CD1c-positive myeloid dendritic cell (primary cell): Measurements from ENCODE around the gene LRP1B.

Experiments used
- DNase-seq: peaks from one replicate; pipeline ENCODE4 v3.0.0-alpha.2; 2016; ENCODE audit errors: extremely low spot score

Gene LRP1B

DNA sequence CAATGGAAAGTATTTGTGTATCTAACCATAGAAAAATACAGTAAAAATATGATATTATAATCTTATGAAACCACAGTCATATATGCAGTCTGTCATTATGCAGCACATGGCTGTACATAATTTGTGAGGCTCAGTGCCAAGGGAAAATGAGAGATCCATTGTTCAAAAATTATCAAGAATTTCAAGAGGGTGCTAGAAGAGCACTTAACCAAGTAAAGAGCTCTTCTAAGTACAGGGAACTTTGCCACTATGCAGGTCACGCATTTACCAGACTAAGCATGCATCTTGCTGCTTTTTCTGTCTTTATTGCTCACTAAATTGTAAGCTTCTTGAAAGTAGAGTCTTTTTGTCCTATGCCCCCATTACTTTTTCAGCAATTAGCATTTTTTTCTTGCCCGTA is 438.0 kb downstream of the LRP1B start:
- no peak for DNase-seq

DNA sequence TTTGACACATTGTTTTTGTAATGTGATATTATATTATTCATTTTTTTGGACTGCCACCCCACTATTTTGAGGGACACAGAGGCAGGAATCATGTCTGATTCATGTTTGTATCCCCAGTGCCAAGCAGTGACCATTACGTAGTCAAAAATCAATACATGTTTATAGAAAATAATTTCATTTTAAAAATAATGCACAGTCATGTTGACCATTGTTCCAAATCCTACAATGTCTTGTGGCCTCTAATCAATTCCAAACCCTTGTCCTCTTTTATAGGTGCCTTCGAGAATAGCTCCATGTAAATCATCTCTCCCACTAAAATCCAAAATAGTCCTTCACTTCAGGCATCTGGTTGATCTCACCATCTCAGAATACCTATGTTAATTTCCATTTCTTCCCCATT is 454.7 kb downstream of the LRP1B start:
- DNase-seq: no peak

DNA sequence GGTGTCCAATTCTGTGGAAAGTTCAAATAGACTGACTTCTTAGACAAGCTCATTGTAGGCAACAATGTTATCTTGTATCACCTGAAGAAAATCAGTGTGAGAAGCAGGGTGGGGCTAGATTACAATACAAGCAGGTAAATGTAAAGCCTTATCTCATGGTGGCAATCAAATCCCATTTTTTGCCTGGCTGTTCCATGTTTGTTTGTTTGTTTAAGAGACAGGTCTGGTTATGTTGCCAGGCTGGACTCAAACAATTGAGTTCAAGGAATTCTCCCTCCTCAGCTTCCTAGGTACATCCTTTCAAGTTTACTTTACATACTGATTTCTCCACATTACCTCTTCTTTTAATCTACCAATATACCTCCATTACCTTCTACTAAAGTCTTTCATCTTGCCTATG is 464.6 kb downstream of the LRP1B start:
- no peak for DNase-seq

DNA sequence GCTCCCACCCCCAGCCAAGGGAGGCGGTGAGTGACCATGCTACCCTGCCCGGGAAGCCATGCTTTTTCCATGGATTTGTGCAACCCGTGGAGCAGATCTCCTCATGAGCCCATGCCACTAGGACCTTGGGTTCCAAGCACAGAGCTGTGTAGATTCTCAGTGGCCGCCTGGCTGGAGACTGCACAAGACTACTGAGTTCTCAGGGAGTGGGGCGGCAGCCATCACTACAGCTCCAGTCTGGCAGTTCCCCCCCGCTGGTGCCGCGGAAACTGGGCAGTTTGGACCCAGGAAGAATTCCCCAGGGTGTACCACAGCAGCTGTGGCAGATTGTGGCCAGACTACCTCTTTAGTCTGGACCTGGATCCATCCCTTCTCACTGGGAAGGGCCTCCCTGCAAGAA is 470.6 kb downstream of the LRP1B start:
- DNase-seq: no peak

DNA sequence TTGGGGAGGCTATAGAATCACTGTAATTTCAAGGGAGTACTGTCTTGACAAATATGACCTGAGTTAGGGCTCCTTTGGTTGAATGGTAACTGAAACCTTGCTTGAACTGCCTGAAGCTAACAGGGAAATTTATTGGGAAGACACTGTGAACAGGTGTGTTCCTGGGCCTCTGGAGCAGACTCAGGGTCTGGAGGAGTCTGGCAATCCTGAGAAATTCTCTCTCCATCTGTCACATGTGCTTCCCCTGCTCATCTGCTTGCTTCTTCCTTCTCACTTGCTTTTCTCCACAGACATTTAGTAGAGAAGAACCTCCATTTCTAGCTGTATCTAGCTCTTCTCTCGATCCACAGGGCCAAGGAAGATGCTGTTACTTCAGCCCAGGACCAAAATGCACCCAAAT is 476.5 kb downstream of the LRP1B start:
- DNase-seq: no peak

DNA sequence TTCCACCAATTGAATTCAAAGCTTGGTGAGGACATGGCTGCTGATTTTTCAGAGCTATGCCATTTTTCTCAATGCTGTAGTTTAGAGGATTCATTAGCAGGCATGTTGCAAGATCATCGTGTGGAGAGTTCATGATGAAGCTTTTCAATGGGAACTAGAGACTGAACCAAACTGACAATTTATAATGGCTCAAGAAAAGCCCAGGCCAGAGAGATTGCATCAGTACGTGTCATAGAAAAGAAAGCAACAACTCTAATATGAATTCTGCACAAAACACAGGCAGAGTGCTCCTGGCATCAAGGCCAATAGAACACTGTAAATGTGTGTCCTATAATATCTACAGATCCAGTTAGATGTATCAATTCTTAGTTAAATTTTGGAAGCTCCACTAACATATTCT is 477.6 kb downstream of the LRP1B start:
- no peak for DNase-seq

DNA sequence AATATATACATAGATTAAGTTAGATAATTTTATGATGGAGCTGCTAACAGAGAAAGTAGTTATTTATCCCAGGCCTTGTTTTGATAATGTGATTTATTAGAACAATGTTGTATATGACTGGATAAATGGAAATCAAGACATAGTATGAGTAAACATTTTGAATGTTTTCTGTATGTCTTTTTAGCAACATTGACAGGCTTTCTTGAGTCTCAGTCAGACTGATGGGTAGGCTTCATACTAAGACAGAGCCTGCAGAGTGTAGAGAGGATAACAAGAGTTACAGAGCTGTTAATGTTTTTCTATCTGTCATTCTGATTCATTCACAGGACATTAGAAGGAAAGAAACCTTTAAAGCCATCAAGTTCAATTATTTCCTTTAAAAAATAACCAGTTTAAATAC is 478.5 kb downstream of the LRP1B start:
- no peak for DNase-seq

DNA sequence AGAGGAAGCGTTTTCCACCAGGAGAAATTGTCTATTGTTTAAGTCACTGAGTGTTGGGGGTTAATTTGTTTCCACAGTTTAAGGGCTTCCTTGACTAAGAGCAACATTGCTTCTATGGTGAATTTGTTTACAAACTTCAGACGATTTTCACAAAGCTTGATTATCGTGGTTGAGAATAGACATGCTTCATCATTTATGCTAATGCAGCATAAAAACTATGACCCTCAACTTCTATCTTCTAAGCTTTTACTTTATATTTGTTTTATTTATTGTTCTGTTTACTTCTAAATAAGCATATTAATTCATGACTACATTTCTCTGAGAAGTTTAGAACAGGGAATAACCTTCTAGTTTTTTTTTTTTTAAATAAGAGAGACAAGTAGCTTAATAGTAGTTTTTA is 483.5 kb downstream of the LRP1B start:
- DNase-seq: no peak

DNA sequence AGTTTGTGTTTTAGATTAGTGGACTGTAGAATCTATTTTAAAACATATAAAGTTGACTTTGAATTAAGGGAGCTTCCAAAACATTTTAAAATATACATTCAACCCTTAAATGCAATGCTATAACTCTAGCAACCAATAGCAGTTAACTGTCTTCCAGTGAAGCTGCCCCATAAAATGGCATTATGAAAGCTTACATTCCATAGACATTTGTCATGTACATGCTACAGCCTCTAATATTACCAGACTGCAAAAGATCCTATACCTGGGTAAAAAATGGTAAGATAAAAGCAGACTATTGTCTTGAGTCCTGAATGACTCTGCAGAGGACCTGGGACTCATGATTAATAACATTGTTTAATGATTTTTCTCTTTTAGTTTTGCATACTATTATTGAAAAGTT is 489.4 kb downstream of the LRP1B start:
- DNase-seq: no peak

DNA sequence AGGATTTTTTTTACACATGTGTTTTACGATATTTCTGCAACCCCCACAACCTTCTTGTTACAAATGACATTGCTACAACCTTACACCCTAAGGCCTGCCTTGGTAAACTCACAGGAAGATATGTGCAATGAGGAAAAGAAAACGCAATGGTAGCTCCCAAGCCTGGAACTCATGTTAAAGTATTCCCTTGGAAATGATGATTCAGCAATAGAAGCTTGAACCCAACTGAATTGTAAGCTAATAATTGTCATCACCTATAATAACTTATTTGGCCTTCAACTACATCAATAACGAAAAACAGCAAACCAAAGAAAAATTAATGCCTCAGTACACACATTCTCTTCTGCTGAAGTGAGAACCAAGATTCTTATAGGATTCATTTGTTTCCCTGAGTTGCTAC is 491.0 kb downstream of the LRP1B start:
- no peak for DNase-seq

DNA sequence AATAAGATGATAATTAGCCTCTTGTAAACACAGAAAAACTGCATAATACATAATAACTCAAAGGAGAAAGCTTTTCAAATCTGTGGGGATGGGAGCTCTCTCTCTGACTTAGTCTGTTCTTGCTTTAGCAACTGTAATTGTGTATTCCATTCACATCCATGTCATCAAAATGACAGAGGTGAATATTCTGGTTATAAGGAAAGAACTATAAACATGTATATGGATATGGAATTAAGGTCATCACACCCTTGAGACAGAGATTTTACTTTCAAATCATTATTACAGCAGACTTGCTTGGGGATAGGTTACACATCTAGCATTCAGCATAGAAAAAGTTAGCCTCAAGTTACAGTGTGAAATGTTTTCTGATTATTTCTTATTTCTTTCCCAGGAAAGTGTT is 497.7 kb downstream of the LRP1B start:
- no peak for DNase-seq

DNA sequence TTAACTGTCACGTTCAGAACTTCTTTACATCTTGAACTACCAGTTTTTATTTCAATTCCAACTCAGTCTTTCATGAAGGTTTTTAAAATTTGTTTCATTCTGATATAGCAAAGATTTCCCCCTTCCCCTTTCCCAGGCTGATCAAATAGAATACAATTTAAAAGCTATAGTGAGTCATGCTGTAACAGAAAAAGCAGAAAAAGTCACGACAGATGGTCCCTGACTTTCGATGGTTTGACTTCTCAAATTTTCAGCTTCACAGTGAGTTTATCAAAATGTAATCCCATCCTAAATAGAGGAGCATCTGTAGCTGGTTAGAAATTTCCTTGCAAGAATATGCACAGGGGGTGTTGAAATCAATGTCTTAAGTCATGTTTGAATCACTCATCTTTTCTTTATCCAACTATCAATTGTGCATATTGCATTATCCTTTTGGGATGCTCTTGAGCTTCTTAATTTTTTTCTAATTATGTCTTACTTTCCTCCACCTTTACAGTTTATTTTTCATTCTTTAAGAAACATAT is 500.3 kb downstream of the LRP1B start:
- no peak for DNase-seq

DNA sequence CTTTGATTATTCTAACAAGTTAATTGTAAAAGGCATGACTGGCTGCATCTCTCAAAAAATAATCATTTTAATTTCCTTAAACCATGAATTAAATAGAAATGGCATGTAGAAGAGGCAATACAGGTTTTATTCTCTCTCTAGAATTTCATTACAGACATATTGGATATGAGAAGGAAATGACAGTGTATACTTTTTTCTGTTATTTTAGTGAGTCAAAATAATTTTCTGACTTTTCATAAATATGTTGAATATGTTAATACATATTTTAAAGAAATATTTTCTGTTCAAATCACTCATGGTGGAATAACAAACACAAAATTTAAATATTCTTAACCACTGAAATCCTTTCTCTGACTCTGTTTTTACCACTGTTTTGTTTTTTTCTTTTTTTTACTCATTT is 510.4 kb downstream of the LRP1B start:
- no peak for DNase-seq

DNA sequence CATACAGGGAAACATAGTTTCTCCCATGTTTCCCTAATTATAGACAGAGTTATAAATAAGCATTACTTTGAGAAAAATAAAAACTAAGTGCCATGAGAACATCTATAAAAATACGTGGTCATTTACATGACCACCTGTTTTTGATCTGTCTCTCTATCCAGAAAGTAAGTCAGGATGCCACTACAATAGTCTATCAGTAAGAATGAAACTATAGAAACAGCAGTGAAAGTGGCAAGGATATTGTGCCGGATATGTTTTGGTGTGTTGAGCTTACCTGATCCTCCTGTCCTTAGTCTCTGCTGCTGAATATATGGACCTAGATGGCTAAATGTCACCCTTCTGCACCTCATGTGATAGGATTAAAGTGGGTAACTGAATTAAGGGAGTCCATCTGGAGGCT is 512.4 kb downstream of the LRP1B start:
- DNase-seq: no peak

DNA sequence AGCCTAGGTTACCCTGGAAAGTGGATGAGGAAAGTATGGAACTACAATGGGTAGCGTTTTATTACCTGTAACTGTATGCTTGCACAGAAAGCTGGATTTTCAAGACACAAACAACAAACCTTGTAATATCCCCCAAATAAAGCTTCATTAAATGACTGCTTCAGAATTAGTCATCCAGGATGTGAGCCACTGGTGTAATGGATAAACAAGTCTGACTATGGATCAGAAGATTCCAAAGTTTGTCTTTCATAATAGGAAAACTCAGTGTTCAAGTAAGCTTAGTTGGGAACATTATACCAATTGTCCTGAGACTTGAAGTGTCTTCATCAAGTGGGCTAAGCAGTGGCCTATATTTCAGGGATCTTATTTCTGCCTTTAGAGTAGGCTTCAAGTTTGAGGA is 518.8 kb downstream of the LRP1B start:
- DNase-seq: no peak

DNA sequence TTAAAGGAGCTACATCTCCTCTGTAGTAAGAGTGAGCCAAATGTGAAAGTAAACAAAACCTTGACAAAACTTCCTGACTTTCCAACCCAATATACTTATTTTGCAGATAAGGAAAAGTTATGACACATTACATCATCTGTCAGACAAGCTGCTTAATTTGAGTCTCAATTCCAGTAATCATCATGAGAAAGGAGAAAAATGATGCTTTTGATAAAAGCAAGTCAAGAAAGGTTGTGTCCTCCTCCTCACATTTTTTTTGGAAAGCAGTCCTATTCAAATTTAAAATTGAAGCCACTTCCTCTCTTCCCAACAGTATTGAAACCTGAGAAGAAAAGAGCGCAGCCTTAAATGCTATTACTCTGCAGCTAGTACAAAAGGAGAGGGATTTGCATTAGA is 519.6 kb downstream of the LRP1B start:
- DNase-seq: no peak

DNA sequence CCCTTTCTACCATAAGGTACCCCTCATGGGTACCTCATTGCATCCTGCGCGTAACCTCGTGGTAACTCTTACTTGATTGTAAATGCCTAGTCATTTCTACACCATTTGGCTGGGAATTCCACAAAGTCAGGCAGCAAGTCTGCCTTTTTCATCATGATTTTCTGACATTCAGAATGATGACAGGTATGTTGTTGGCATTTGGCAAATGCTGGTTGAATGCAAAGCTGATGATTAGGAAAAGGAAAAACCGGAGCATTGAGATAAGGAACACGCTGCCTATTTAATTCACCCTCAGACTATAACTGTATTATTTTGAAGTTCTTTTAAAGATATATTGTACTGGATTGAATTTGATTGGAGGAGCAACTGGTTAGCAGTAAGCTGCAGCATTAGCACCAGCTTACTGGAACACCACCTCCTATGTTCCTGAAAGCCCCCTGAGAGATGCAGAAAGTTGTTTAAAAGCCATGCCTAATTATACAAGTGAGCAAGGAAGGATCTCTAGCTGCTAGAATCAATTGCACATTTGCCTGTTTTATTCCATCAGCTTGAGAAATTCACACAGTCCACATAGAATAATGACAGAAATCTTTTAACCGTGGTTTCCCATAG is 520.1 kb downstream of the LRP1B start:
- DNase-seq: no peak

DNA sequence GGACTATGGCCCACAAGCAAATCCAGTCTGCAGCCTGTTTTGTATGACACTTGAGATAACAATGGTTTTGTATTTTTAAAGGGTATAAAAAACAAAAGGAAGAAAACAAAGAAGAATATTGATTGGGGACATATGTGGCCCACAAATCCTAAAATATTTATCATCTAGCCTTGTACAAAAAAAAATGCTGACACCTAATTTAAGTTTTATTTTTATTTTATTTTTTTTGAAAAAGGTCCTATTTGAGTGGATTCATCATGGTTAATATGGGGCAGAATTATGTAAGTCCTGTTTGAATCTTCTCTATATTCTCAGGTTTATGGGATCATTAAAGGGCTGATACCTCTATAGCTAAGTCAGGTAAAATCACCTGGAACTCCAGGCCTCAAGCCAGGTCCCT is 525.7 kb downstream of the LRP1B start:
- DNase-seq: no peak

DNA sequence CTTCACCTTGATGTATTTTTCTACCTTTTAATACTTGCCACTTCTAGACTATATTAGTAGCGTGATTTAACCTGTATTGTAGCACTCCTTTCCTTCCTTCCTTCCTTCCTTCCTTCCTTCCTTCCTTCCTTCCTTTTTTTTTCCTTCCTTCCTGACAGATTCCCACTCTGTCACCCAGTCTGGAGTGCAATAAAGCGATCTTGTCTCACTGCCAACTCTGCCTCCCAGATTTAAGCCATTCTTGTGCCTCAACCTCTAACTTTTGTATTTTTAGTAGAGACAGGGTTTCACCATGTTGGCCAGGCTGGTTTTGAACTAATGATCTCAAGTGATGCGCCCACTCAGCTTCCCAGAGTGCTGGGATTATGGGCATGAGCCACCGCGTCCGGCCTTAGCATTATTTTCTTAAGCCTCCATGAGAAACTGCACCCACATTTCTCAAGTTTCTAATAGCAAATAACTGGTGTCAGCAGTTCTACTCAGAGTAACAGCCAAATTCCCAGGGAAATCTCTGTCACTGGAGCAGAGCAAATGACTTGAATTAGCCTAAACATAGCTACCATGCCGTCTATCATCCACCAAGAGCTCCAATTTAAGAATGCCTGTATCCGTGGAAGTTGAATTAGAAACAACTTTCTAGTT is 529.2 kb downstream of the LRP1B start:
- no peak for DNase-seq

DNA sequence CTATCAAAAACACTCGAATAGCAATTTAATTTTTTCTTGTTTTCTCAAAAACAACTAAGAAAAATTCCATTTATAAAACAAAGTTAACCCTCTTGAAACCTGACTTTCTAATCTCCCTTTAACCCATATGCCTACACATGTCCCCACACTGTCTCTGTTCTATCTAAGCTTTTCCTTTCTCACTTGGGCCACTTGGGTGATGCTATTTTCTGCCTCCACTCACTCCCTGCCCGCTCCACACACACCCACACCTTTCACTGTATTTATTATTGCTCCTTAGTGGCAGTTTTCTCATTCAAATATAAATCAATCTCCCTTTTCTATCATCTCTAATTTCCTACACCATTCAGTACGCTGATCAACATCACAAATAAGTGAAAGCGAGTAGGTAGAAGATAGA is 531.1 kb downstream of the LRP1B start:
- no peak for DNase-seq

DNA sequence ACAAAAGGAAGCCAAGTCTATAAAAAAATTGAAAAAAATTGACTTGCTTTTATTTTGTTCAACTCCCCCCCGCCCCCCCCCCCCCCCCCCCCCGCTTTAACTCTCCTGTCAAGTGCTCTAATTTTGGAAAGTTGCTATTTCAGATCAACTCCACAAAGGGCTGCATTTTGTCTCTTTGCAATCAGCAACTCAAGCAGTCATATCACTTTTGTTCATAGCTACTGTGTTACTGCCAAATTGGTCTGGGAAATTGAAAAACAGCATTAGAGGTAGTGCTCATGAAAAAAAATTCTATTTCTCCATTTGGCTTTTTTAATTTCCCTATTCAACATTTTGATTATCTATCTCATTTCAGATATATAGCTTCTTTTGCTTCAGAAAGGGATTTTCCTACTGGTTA is 531.8 kb downstream of the LRP1B start:
- DNase-seq: no peak

DNA sequence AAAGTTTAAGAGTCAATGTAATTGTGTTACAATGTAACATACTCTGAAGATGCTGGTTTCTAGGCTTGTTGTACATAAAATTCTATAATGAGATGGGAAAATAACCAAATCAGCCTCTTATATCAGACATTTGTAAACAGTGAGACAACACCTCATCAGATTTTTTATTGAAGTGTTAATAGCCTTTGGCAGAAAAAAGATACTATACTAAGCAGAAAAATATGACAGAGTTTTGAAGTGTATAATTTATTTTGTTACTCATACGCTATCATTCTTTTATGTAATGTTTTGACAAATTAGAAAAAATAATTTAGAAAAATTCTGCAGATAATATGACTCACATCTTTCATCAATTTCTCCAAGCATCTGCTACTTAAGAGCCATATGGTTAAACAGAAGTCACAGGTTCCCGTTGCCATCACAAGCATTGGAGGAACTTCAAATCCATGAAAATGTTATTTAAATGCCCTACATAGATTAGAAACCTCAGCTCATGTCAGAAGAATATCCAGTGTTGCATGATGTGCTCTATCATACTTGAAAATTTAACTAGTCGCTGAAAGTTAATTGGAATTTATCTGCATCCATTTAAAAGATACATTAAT is 535.4 kb downstream of the LRP1B start:
- DNase-seq: no peak

DNA sequence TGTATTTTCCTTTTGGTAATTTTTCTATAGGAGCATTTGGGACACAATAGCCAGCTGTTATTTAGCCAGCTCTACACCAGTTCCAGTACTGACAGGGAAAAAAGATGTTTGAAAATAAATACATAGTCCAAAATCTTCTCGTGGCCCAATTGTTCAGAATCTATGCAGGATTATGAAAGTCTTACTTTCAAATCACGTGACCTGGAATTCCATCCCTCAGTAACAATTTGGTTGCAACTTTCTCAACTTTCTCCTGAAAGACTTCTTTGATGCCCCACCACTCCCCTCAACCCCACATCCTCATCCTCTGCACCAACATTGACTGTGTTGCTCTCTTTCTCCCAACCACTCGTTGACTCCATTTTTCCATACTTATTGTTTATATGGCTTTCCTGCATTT is 539.0 kb downstream of the LRP1B start:
- no peak for DNase-seq

DNA sequence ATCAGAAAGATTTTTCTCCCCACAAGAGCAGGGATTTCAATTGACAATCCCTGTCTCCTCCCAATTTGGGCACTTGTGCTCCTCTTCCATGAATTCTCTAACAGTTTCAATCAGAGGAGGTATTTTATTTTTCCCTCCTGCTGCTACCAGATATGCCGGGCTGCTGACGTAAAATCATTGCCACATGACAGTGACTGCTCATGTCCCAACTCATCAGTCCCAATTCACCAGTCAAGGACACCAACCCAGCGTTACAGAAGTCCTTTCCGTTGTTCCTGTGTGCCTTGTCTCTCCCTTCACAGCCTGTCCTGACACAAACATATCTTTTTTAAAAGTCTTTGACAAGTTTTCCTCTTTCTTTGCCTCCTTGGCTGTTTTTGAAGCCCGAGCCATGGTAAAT is 540.2 kb downstream of the LRP1B start:
- no peak for DNase-seq
